CD4-positive, alpha-beta T cell treated with Interleukin-17A for 1 hour (primary cell): ENCODE measurements around the gene PAEP.

Experiments
- DNase-seq: peaks from one replicate; pipeline ENCODE4 v3.0.0-alpha.2; 2020

PAEP gene

DNA sequence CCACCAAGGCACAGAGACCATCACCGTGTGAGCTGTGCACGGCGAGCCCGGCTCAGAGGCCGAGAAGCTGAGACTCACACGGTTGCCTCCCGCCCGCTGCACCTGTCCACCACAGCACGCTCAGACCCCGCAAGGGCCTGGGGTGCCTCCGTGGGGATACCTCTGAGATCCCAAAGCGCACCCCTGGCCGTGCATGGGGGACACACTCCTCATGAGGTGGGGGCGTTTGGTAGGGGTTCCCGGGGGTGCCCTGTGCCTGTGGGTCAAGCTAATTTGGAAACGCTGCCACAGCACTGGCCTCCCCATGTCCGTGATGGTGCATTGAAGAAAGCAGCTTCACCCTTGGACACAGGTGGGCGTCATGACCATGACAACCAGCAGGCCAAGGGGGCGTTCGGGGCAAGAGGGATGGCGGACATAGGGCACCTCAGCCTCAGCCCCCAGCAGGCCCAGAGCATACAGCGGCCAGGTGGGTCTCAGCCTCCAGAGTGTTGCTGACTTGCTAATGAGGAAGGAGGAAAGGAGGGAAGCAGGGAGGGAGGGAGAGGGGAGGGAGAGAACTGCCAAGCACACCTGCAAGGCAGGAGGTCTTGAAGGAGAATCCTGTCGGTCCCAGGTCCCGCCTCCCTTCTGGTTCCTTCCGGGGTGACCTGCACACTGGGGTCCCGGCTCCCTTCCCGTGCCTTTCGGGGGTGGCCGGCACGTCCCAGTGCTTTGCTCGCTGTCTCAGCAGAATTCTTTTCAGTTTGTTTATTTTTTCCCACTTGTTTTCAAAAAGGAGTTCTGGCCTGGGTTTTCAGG is 43.1 kb downstream of the PAEP start:
- no peak for DNase-seq

DNA sequence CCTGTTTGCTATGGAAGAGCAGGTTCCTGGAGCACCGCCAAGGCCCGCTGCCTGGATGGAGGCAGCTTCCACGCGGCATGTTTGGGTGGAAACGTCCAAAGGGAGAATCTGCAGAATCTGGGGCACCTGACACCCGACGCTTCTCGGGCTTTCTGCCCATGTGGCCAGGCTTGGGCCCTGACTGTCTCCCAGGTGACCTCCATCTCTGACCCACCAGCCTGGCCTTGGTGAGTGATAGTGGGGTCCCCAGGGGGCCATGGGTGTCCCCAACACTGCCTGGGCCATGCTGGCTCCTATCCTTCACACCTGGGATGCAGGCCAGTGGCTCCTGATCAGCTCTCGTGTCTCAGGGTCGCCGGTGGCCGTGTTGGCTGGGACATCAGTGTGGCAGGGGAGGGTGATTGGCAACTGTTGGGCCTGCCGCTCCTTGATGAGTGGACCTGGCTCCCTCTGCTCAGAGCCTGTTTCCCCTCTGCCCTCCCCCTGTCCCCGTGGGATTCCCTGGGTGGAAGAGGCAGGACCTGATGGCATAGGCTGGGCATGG is 43.8 kb downstream of the PAEP start:
- DNase-seq: no peak

DNA sequence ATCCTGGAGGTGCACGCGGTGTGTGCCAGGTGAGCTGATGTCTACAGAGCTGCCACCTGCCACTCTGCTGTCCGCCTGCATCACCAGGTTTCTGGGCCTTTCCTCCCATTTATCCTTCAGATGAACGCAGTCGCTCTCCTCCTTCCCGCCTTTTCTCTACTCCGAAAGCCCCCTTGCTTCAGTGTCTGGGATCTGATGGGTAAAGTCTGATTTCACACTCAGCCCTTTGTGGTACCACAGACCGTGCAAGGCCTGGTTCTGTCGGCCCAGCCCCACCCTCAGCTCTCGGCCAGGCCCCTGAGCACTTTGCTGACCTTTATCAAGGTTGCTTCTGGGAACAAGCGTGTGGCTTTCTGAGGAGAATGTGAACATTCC is 45.3 kb downstream of the PAEP start:
- no peak for DNase-seq

DNA sequence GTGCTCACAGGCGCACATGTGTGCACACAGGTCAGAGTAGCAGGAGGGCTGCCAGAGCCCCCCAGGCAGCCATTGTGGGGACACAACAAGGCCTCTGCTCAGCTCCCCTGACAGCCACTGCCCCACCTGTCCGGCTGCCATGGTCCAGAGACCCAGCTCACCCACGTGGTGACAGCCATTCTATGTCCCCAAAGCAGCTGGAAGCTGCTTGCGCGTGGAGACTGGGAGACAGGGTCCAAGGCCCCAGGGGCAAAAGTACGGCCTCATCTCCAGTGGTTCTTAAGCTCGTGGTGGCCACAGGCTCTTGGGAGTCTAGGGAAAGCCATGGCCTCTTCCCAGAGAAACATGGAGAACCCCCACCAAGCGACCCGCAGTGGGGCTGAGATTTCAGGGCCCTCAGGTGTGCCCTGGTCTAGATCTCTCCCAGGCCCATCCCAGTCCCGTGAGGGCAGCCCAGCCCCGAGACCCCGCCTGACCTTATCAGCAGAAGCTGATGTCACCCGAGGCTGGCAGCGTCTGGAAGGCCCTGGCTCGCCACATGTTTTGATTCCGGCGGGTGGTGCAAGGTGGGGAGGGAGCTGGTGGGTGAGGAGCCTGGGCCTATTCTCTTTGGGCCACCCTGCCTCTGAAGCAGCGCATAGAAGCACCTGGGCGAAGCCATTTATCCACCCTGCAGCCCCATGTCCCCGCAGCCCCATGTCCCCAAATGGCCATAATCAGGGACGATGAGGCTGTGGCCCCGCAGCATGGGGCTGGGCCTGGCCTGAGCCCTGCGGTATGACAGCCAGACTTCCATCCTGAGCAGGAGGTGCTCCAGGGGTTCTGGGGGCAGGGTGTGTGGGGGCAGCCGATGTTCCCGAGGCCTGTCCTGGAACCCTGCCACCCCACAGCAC is 46.1 kb downstream of the PAEP start:
- no peak for DNase-seq

DNA sequence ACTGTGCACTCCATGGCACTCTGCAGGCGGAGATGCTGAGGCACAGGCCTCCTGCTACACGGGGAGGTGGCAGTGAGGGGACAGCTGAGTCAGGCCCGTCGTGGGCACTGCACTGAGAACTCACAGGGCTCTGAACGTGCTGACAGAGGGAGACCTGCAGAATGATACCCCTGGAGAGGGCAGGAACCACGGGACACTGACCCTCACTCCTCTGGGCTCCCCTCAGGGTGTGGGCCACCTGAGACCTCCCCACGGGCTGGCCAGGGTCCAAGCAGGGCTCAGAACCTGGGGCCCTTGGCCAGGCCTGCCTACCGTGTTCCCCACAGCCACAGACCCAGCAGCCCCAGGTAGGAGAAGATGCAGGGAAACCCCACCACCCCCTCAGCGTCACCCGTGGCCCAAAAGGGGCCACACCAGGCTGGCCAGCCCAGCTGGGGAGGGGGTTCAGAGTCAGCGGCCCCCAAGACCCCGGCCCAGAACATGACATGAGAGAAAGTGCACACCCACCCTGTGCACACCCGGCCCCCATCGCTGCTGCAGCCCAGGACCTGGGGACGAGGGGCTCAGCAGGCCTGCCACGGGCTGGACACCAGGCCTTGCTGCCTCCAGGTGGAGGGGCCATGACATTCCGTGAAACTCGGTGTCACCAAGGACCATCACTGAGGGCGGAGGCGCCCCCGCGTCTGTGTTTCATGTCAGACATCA is 46.9 kb downstream of the PAEP start:
- no peak for DNase-seq

DNA sequence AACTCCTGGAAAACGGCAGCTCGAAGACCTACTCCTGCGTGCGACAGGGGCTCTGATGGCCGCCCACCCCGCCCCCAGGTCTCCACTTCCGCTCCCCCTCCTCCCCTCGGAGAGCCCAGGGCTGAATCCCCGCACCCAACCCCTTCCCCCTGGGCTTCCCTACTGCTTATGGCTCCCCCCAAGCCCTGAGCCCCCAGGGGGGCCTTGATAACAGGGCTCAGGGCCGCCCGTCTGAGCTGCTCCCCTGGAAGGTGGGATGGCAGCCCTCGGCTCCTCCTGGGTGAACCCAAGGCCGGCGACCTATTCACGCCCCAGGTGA is 47.4 kb downstream of the PAEP start:
- no peak for DNase-seq

DNA sequence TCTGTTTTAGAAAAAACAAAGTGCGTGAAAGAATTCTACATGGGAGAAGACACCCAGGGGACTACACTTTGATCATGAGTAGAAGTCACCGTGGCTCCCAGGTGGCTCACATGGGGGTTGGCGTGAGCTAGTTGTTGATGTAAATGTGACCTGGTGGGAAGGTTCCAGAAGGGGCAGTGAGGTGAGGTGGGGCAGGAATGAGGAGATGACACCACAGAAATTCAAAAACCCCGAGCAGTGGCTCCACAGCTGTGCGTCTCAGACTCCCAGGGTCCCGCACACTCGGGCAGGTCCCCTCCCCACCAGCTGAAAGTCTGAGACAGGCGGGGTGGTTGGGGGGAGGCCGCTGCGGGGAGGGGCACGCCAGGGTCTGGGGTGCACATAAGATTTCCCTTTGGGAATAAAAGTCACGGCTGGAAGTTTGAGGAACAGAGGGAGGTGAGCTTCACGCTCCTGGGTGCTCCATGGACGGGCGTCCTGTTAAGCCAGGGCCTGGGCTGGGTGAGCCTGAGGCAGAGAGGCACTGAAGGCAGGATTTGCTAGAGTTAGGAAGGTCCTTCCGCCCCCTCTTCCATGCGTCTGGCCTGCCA is 47.9 kb downstream of the PAEP start:
- no peak for DNase-seq

DNA sequence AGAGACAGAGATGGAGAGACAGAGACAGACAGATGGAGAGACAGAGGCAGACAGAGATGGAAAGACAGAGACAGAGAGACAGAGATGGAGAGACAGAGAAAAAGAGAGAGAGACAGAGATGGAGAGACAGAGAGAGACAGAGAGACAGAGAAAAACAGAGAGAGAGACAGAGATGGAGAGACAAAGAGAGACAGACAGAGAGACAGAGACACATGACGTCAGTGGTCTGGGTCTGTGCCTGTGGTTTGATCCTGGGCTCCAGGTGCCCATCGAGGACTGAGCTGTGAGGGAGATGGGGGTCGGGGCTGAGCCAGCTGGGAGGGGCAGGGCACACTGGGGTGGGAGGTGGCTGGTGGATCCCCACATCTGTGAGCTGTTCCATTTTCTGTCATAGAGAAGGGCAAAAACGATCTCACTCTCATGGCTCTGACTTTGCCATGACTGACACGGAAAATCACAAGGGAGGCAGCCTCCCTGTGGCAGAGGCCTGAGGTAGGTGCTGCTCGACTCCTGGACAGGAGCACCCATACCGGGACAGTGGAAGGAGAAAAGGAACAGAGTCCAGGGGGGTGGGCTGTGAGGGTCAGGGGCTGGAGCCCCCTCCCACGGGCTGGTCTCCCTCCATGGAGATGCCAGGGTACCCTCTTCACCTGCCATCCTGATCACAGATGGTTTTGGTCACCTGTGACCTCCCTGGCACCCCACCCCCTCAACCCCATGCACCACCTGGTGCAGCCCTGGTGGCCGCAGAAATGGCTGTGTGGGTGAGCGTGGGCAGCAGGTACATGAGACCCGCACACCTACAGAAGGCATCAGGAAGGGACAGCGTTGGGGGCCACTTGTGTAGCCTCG is 49.0 kb downstream of the PAEP start:
- no peak for DNase-seq

DNA sequence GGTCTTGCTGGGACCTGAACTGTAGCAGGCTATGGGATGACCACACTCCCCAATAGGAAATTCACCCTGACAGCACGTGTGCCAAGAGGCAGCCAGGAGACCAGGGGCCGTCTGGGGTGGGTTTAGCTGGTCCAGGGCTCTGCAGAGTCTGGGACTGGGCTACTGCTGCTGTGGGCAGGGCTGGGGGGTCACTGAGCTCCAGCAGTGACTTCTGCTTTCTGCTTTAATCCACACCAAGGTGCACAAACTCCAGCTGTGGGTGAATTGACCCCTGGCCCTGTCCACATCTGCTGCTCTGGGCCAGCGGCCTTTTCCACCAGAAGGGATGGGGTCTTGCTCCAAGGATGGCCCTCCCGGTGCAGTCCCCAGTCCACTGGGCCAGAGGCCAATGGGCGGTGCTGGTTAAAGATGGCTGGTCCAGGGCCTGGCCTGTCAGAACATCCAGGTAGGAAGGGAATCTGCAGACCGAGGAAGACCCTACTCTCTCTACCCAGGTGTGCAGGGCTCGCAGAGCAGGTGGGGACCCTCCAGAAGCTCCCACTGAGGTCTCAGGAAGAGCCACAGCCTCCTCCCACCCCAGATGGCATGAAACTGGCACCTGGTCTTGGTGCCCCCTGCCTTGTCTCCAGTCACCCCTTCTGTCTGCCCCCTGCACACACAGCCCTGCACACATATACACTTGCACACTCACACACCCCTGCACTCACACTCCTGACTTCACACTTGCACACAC is 49.8 kb downstream of the PAEP start:
- DNase-seq: no peak

DNA sequence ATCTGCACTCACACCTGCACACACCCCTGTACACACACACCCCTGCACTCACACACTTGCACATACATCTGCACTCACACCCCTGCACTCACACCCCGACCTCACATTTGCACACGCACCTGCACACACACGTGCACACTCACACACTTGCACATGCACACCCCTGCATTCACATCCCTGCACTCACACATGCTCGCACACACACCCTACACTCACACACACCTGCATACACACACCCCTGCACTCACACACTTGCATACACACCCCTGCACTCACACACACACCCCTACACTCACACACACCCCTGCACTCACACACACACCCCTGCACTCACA is 50.3 kb downstream of the PAEP start:
- DNase-seq: no peak

DNA sequence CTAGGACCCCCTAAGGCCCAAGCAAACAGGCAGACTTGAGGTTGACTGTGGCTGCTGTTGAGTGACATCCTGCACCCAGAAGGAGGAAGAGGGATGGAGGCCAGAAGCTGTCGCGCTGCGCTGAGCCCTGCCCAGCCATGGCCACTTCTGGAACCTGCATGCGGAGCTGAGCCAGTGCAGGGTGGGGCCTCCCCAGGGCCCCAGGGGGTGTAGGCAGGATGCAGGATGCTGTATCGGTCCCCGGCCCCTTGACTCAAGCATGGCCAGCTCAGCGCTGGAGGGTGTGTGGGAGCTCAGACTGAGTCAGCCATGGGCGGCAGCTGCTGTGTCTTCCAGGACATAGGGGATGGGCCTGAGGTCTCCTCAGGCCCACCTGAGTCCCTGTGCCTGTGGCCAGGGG is 50.9 kb downstream of the PAEP start:
- no peak for DNase-seq

DNA sequence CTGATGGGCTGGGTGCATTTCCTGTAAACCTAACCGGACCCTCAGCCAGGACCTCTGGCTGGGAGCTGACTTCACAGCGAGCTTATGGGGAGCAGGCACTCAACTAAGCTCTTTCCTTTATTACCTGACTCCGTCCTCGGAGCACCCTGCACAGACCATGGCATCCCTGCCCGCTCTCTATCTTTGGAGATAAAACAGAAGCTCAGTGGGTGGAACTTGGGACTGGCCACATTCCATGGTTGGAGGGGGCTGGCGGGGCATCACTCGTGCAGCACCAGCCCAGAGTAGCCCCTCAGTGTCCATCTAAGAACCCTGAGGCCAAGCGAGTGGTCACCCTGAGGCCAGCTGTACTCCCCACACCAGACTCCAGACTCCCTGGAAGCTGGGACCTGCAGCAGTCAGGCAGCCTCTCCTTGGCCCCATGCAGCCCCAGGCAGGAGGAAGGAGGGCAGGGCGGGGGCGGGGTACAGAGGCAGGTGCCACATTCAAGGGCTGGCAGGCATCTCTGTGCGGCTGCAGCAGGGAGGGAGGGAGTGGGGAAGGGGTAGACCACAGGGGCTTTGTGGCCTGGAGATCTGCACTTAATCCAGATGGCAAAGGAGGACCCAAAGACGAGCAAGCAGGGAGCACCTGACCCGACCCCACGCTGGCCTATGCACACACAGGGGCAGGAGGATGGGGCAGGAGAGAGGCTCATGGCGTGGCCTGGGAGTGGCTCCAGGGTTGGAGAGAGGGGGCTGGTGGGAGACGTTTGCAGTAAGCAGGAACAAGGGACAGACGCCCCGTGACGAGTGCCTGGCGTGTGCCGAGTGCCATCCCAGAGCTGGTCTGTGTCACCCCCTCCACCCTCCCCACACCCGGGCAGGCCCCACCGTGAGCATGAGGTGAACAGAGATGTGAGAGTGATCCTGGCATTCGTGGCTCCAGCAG is 51.7 kb downstream of the PAEP start:
- no peak for DNase-seq

DNA sequence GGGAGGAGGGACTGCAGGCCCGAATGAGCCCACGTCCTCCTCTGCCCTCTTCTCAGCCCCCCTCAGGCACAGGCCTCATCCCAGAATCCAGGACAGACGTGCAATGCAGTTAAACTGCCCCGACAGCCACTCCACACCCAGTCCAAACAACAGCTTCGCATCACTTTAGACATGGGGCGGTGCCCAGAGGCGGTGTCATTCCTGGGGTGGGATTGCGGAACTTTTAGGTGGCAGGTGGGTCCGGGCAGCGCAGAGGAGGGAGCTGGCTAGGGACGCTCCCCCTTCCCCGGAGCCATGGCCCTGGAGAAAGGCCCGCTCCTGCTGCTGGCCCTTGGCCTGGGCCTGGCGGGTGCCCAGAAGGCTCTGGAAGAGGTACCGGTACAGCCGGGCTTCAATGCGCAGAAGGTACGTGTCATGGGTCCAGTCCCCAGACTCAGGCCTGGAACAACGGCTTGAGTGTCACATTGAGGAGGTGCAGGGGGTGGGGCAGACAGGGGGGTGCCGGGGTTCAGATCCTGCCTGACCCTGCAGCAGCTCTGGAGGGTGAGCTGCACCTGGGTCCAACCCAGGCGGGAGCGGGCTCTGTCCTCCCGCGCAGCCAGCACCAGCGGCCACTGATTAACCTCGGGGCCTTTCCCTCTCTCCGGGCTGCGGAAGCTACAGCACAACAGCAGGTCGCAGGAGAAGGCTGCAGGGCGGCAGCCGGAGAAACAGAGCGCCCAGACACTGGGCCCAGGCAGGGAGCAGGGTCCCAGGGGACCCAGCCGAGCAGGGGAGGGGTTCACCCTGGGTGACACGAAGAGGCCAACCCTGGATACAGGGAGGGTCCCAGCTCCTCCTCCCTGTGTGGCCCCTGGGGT is 52.6 kb downstream of the PAEP start:
- no peak for DNase-seq

DNA sequence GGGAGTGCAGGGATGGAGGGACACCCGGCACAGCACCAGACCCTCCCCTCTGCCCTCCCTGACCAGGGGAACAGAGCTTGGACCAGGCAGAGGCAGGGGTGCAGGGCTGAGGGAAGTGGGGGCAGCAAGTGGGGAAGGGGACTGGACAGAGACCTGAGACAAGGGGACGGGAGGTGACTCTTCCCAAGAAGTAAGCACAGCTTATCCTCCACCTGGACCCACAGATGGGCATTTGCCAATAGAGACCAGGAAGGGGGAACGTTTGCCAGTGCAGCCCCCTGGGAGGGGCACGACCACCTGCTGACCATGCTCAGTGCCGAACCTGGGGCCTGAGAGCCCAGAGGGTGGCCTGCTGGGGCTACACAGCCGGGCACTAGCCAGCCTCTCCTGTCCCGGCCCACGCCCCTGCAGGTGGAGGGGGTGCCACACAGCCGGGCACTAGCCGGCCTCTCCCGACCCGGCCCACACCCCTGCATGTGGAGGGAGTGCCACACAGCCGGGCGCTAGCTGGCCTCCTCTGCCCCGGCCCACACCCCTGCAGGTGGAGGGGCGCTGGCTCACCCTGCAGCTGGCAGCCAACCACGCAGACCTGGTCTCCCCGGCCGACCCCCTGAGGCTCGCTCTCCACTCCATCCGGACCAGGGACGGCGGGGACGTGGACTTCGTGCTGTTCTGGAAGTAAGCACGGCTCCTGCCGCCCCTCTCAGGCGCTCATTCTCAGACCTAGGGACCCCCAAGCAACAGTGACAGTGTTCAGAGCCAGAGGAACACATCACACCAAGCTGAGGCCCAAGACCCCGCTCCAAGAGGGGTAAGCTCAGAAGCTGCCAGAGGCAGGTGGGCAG is 53.5 kb downstream of the PAEP start:
- DNase-seq: no peak

DNA sequence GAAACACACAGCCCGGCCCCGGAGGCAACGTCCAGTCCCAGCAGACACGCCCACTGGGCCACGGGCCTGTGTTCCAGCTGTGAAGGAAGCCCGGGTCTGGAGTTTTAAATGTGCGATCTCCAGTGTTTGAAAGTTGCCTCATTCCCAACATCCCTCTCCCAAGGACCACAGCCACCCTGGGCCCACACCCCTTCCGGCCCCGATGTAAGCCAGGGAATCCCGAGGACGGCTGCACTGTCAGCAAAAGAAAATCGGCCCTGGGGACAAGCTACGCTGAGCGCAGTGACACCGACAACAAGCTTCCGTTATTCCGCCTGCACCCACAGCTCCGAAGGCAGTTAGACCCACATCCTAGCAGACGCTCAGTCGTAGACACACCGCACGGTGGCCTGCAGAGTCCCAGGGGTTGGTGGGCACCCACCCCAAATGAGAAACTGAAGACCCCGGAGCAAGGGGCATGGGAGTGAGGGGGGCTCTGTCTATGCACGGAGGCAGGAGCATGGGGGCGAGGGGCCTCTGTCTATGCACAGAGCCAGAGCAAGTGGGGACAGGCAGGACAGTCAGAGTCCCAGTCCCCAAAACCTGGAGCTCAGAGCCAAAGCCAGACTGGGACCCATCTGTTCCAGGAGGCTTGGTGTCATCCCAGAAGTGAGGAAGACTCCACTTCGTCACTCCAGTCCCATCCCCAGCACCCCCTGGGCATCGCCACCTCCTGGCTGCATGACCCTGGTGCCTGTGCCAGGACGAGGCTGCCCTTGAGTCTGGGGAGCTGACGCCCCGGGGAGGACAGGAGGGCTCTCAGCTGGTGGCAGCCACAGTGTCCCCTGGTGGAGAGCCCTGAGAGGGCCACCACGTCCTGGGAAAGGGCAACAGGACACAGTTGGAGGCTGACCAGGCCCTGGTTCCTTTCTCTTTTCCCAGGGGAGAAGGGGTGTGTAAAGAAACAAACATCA is 54.4 kb downstream of the PAEP start:
- DNase-seq: no peak
